G401.6 (cell line): ENCODE measurements around the gene POLL.

ENCODE experiments used
- FAIRE-seq: peaks from 2 replicates; lab custom pipeline; 2012; peaks lifted over from hg19 to GRCh38; lab: Jason Lieb, UNC

The POLL gene

DNA sequence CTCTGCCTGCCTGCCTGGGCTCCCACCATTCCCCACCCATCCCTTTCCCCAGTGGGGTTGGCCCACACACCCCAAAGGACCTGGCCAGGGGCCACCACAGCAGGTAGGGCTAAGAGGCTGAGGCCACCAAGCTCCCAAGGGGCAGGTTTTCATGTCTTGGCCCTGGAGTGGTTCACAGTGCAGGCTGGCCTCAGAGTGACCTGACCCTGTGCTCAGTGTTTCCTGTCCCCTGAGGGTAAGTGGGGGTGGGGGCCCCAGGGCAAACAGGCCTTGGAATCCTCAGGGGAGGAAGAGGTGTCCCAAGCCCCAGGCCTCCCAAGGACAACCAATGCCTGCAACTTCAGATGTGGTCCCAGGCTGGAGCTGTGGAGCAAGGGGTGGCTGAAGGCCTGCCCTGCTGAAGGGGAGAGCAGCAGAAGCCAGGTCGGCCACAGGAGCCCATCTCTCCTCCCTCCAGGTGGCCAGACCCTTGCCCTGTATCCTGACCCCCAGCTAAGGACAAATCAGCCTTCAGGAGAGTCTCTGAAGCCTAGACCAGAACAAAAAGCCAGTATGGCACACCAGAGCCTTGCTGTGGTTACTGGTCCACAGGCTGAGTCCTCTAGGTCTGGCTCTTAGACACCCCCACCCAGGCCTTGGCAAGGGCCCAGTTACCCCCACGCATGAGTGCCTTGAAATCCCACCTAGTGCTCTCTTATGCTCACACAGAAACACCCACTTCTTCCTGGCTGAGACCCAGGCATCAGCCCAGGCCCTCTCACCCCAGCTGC is 27.6 kb downstream of the POLL start:
- FAIRE-seq, result no peak

DNA sequence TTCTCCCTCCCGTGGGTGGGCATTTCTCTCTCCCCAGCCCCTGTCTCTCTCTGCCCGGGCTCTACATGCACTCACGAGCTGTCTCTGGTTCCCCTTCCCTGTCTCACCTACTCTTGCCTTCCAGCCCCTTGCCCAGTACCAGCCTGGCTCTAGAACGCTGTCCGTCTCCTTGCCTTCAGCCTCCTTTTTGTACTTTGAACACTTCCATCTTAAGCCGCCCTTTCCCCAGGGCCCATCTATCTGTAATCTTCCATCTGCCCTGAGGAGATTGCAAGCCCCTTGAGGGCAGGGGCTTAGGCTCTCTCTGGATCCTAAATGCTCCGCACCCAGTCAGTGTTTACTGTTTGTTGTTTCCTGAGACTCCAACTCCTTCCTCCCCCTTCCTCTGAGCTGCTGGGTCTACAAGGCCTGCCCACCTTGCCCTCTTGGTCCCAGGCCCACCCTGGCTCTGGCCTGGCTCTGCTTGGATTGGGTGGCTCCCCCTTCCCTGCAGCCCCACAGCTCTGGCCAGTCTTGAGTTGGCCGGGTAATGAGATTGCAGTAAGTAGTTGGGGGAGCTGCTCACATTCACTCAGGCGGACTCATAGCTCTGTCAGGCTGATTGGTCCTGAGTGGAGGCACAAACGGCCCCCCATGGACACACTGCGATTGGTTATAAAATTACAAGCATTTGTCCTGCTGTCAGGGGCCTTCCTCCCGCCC is 28.3 kb downstream of the POLL start:
- FAIRE-seq, result no peak

DNA sequence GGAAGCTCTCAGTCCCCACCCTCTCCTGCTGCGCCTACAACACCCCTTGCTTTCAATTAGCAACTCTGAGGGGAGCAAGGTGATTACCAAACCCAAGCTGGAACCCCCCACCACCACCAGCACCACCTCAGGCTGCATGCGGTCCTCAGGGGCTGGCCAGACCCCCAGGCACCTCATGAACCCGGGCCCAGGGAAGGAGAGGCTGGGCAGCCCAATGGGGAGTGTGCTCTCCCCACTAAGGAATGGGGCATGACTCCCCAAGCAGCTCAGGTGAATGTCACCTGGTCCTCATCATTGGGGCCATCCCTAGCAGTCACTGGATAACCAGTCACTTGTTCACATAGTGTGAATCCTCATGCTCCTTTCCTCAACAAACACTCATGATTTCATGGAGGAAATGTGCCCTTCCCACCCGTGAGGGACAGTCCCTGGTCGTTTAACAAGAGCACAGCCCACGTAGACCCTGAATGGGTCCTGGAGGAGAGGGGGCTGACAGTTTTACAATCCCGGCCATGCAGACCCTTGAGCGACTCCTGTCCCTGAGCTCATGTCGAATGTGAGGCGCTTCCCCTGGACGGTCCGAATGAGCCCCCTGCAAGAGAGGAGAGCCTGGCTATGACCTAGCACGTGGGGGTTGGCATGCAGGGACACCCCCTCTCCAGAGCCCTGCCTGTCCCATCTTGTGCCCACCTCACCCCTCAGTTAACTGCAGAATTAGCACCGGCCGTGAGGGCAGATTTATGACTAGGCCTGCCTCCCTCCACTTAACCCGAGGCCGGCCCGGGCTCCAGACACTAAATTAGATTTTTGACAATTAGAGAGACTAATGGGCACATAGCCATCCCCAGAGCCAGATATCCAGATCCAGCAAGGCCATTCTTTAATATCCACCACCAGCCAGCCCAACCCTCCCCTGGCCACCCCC is 29.1 kb downstream of the POLL start:
- no peak for FAIRE-seq

DNA sequence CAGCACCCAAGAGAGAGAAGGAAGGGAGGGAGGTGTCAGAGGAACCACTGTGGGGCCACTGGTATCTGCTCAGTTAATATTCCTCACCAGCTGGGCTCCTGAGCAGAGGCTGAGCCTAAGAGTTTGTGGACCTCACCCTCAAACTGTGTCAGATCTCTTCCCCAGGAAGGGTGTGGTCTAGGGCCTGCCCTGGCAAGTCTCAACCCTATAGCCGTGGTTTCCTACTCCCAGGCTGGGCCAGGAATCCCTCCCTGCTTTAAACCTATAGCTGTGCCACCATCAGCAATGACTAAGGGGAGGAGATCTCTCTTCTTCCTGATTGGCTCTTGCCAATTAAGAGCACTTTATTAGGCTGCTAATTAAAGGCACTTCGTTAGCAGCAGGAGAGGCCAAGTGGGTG is 29.9 kb downstream of the POLL start:
- no peak for FAIRE-seq

DNA sequence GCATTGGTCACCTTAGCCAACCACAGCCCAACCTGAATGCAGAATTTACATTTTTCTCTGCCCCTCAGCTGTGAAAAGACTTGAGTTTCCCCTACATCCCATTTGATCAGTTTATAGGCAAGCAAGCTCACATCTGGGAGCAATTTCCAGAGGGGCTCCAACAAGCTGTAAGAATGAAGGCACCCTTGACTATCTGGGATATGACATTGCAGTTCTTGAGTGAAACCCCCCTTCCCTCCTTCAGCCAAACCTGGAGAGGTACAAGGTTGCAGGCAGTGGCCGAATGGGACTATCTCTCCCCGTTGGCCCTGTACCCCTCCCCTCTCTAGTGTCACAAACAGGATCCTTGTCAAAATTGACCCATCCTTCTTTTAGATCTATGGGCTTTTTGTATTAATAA is 30.5 kb downstream of the POLL start:
- FAIRE-seq, result no peak

DNA sequence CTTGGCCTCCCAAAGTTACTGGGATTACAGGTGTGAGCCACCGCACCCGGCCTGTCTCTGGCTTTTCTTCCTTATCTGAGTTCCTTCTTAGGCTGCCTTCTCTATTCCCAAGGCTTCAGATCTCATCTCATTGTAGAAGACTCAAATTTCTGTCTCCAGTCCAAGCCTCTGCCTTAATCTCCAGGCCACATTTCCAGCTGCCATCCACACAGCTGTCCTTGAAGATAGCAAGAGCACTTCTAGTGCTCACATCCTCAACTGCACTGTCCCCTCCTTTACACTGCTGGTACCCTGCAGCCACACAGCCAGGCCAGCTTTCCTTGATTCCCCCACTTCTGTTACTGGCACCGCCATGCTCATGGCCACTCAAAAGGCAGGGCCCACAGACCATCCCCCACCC is 35.6 kb downstream of the POLL start:
- FAIRE-seq, result no peak

DNA sequence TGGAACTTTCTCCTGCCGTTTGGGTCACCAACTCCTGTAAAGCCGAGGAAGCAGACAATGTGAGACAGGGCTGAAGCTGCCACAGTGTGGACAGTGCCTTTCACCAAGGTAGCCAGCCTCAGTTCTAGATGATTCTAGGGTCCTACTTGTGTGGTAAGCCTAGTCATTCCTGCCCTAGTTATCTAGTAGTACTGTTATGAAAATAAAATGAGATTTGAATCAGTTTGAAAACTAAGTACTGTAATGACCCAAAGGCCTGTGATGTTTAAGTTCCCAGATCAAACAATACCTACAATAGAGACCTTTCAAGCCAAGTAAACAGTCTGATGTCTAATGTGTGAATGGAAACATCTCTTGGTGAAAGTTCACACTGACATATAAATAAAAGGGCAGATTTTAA is 37.1 kb downstream of the POLL start:
- FAIRE-seq, result no peak

DNA sequence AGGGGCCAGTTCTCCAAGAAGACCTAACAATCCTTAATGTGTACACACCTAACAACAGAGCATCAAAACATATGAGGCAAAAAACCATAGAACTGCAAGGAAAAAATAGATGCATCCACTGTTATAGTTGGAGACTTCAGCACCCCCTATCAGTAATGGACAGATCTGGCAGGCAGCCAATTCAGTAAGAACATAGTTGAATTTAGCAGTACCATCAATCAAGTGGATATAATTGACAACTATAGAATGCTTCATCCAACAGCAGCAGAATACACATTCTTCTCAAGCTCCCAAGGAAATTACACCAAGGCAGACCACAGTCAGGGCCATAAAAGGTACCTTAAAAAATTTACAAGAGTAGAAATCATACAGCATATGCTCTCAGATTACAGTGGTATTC is 42.2 kb downstream of the POLL start:
- no peak for FAIRE-seq

DNA sequence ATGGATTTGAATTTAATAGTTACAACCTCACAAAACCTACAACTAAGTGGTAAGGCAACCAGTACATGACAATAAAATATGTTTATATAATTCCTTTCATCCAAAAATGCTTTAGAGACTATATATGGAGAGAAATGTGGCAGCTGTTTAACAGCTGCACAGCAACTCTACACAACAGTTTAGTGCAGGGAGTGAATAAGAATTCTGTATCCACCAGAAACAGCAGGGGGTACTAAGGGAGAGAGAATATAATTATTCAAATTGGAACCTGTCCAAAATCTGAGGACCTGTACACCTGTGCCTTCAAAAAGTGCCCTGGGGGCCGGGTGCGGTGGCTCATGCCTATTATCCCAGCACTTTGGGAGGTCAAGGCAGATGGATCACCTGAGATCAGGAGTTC is 49.6 kb downstream of the POLL start:
- no peak for FAIRE-seq

DNA sequence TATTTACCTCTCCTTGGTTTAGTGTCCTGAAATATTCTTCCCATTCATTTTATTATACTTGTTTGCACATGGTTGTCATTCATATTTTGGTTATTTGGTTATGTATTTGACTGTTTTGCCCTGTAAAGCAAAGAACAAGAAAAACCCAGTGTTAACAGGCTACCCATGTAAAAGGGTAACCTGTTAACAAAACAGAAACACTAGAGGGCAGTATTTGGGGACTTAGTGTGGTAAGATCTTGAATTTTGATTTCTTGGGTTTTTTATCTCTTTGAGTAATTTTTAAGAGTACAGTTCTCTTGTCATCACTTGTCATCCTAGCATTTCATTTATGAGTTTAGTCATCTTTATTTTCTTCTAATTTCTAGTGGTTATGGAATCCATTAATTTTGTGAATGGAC is 51.3 kb downstream of the POLL start:
- FAIRE-seq, result peak; percentile 96

DNA sequence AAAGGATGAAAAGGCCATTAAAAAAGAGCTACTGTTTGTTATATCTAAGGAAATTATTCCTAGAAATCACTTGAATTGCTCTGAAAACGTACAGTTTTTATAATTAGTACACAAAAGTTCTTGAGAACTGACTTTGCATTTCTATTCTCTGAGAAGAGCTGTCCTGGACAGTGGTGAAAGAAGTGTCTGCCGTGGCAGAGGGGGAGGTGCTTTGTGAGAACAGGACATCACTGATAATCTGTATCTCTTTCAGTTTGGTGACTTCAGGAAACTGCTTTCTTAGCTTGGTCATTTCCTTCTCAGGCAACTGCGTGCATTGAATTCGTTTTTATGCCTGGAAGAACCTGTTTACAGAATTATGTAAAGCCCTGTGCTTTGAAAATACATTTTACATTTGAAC is 52.1 kb downstream of the POLL start:
- FAIRE-seq, result no peak

DNA sequence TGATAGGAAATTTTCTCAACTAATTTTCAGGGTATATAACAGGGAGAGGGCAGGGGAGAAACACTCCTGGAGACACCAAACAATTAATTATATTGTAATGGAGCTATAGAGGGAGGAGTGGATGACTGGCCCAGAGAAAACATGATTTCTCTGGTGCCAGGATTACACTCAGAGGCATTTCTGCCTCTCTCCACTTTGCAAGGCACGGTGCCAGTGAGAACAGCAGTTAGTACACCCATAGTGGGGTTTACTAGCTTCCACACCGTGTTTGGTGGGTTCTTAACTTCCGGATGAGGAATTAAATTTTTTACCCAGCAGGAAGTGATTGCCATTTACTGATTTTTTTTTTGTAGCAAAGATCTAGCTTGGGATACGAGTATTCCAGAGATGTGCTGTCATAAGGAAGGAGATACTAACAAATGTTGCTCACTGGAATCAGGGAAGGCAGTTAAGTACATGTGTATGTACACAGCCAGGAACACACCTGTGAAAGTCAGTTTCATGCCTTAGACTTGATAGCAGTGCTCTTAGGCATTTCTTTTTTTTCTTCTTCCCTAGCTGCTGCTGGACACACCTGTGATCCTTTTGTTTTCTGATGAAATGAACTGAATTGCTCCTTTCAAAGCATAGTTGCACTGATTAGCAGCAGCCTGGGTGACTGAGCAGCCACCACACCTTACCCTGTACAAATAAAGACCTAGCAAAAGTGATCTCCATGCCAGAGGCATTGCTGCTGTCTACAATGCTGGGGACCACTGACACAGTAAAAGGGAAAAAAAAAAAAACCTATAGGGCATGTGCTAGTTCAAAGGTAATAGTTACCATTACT is 58.1 kb downstream of the POLL start:
- no peak for FAIRE-seq

DNA sequence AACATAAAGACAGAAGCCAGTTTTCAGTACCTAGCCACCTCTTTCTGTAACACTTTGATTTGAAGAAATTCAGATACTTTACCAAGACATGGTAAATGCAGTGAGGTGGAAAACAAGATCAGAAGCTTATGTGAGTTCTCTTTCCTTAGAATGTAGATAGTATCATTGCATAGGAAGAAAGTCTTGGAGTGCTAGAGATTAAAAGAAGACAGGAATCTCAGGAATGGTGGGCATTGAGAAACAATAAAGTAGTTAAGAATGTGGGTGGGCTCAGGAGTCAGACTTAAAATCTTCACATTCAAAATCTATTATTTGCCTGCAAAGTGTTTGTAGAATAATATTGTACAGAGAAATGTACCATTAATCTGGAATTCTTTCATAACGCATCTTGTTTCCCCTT is 58.9 kb downstream of the POLL start:
- no peak for FAIRE-seq
